Gastroesophageal sphincter (tissue), 4 donors: ENCODE measurements around the gene GCK. TPM values are rescaled to one million over a fixed set of nuclear protein-coding genes. Genes with fewer than 3 reads are reported as not detected.

Experiments
- ATAC-seq: fragments of 150-250 bp; one replicate; pipeline ENCODE4 v1.9.1; 2016; ENCODE audit warnings: mild to moderate bottlenecking, moderate library complexity
- H3K27ac ChIP-seq, 4 donors: fragments of 200-600 bp; sonication (generic) in 3 of 4; 1 replicate in 3 of 4; 2 replicates in 1 of 4; pipeline ENCODE4 v1.5.1; 2016 to 2019
- H3K27me3 ChIP-seq: fragments of 200-600 bp; sonication (generic); one replicate; pipeline ENCODE4 v1.5.1; 2019
- H3K36me3 ChIP-seq, 2 donors: fragments of 200-600 bp; sonication (generic); one replicate each; pipeline ENCODE4 v1.5.1; 2019; ENCODE audit warnings: control low read depth in 1 of 2
- H3K4me1 ChIP-seq, 3 donors: fragments of 200-600 bp; sonication (generic); 1 replicate in 2 of 3; 2 replicates in 1 of 3; pipeline ENCODE4 v1.5.1; 2016 to 2019; ENCODE audit warnings: control low read depth in 2 of 3
- H3K4me3 ChIP-seq, 2 donors: fragments of 200-600 bp; sonication (generic); one replicate each; pipeline ENCODE4 v1.5.1; 2019; ENCODE audit warnings: mild to moderate bottlenecking in 1 of 2, moderate library complexity in 1 of 2
- H3K9me3 ChIP-seq, 3 donors: fragments of 200-600 bp; sonication (generic); one replicate each; pipeline ENCODE4 v1.5.1; 2017 to 2019; ENCODE audit warnings: control low read depth in 2 of 3
- EP300 ChIP-seq: sonication (generic); formaldehyde crosslinking; IDR thresholded peaks from one replicate; pipeline ENCODE4 v1.6.1; 2017; ENCODE audit warnings: antibody characterized with exemption, mild to moderate bottlenecking
- POLR2A ChIP-seq, 2 donors: fragments of 450-650 bp; IDR thresholded peaks; one replicate each; pipeline ENCODE4 v1.6.1; 2017; ENCODE audit warnings: antibody characterized with exemption in 2 of 2, mild to moderate bottlenecking in 2 of 2, moderate library complexity in 1 of 2
- POLR2AphosphoS5 ChIP-seq: sonication (generic); formaldehyde crosslinking; IDR thresholded peaks from one replicate; pipeline ENCODE4 v1.6.1; 2017; ENCODE audit warnings: antibody characterized with exemption
- WGBS, 2 donors: methylation state at CpG; one replicate each; pipeline ENCODE4 v1.1.5; 2018; ENCODE audit warnings: low coverage in 1 of 2; 5-methylcytosine and 5-hydroxymethylcytosine counted together
- total RNA-seq, 4 donors: library from RNA; depleted of rRNA; stranded (reverse); fragments of >200 nt; gene quantifications; one replicate each; pipeline ENCODE4 v1.1.0, GENCODE V29; 2016
- TF ChIP-seq, protein P1 (sequence below), 4 experiments: fragments of 200-600 bp in 2 of 4; fragments of 450-650 bp in 2 of 4; sonication (generic) in 1 of 4; IDR thresholded peaks; one replicate each; pipeline ENCODE4 v1.5.1; 2017 to 2019; ENCODE audit warnings: antibody characterized with exemption in 4 of 4, mild to moderate bottlenecking in 2 of 4, moderate library complexity in 2 of 4

The GCK gene
- total RNA-seq, 4 donors from 2014 or later: 0.31 to 4.2 (median 0.54) TPM; not detected in 1

GRCh38 chr7:44145479-44145968 lies 43.7 kb downstream of the GCK start:
- Histone ChIP-seq H3K27ac (peak overlapping the region in 1 of 4 donors; percentile 38), H3K27me3 (peaks cover 20% of the 10 kb centered on the region), H3K36me3 (no peaks in the 10 kb centered on the region), H3K4me1 (peaks cover 0 to 20% (median 14%) of the 10 kb centered on the region in 3 donors), H3K4me3 (peak overlapping the region; percentile 36 to 58), H3K9me3 (no peaks in the 10 kb centered on the region)
- 0% methylated on average over 4 of the region's 53 CpGs; no CpG with 5 or more reads in 1 of the 2 donors for WGBS, 2 donors
- TF ChIP-seq, protein P1, sequence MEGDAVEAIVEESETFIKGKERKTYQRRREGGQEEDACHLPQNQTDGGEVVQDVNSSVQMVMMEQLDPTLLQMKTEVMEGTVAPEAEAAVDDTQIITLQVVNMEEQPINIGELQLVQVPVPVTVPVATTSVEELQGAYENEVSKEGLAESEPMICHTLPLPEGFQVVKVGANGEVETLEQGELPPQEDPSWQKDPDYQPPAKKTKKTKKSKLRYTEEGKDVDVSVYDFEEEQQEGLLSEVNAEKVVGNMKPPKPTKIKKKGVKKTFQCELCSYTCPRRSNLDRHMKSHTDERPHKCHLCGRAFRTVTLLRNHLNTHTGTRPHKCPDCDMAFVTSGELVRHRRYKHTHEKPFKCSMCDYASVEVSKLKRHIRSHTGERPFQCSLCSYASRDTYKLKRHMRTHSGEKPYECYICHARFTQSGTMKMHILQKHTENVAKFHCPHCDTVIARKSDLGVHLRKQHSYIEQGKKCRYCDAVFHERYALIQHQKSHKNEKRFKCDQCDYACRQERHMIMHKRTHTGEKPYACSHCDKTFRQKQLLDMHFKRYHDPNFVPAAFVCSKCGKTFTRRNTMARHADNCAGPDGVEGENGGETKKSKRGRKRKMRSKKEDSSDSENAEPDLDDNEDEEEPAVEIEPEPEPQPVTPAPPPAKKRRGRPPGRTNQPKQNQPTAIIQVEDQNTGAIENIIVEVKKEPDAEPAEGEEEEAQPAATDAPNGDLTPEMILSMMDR (IDR thresholded peaks at IDR 0.05): no peak
- TF ChIP-seq POLR2A (IDR thresholded peaks at IDR 0.05) (no peak), EP300 (no peak), POLR2AphosphoS5 (no peak)
- peak; percentile 36 for ATAC-seq

DNA sequence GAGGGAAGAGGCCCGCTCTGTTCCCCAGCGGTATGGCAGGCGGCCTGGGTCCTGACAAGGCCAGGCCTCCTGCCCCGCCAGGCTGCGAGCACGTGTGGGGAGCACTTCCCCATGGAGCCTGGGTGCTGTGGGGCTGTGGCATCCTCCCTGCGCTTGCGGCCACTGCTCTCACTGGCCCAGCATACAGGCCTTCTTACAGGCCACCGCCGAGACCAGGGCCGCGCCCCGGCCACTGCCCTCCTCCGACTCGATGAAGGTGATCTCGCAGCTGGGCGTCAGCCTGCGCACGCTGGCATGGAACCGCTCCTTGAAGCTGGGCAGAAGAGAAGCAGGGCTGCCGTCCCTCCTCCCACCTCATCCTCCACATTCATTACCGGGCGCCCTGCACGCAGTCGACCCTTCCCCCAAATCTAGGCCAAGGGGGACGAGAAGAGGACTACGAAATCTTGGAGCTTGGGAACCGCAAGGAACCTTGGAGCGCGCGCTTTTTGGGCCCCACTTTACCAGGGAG lies 44.2 kb downstream of the GCK start:
- ATAC-seq: no peak
- no peak for TF ChIP-seq POLR2AphosphoS5
- TF ChIP-seq, protein P1 (IDR thresholded peaks at IDR 0.05): no peak
- no peaks in the 10 kb centered on the region for H3K9me3 ChIP-seq
- H3K27me3 ChIP-seq: peaks cover 20% of the 10 kb centered on the region
- peaks cover 0 to 20% (median 14%) of the 10 kb centered on the region in 3 donors for H3K4me1 ChIP-seq
- H3K4me3 ChIP-seq: peak overlapping the region in 1 of 2 donors; percentile 58
- no peak overlapping the region for H3K27ac ChIP-seq
- 43% methylated on average over 3 of the region's 31 CpGs; no CpG with 5 or more reads in 1 of the 2 donors for WGBS, 2 donors
- no peaks in the 10 kb centered on the region for H3K36me3 ChIP-seq

DNA sequence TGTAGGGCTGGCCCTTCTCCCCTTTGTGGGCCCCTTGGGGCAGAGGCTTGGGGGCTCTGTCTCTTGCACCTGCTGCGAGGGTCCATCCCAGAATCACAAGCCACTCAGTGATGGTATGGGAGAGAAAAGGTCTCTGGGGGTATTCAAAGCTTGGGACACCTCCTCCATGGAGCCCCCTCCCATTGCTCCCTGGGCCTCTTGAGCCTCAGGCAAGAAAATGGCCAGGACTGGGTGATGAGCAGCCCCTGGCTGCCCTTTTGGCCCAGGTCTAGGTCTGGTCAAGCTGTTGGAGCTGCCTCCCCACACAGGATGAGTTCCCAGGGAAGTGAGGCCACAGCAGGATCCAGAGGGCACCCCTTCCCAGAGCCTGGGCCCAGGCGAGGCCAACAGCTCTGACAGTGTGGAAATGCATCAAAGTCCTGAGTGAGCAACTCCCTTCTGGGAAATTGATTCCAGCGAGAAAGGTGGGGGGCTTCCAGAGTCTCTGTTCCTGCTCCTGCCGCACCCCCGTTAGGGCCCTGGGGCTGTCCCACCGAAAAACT lies 44.7 kb downstream of the GCK start:
- Histone ChIP-seq H3K4me3 (no peak overlapping the region), H3K27ac (no peak overlapping the region), H3K9me3 (no peaks in the 10 kb centered on the region), H3K36me3 (no peaks in the 10 kb centered on the region), H3K27me3 (peaks cover 20% of the 10 kb centered on the region), H3K4me1 (peaks cover 0 to 20% (median 14%) of the 10 kb centered on the region in 3 donors)
- no peak for TF ChIP-seq POLR2AphosphoS5
- no peak for TF ChIP-seq POLR2A (IDR thresholded peaks at IDR 0.05)
- no CpG with 5 or more reads among the region's 6 CpGs for WGBS, 2 donors
- no peak for ATAC-seq

- Histone ChIP-seq H3K9me3 (no peaks in the 10 kb centered on the region), H3K4me3 (no peak overlapping the region), H3K27me3 (peaks cover 20% of the 10 kb centered on the region), H3K36me3 (no peaks in the 10 kb centered on the region), H3K4me1 (peaks cover 0 to 20% (median 14%) of the 10 kb centered on the region in 3 donors), H3K27ac (no peak overlapping the region)
- 66 to 70% methylated on average over 4 to 5 of the region's 6 CpGs for WGBS, 2 donors
- ATAC-seq: no peak
- TF ChIP-seq POLR2AphosphoS5: no peak
- no peak for TF ChIP-seq EP300
- no peak for TF ChIP-seq POLR2A (IDR thresholded peaks at IDR 0.05)
- TF ChIP-seq, protein P1 (IDR thresholded peaks at IDR 0.05): no peak
These were observed 45.5 kb downstream of the GCK start for GRCh38 chr7:44143646-44144250.

- H3K27ac ChIP-seq: no peak overlapping the region
- H3K4me3 ChIP-seq: no peak overlapping the region
- 87% methylated on average over 3 of the region's 4 CpGs; no CpG with 5 or more reads in 1 of the 2 donors for WGBS, 2 donors
- no peaks in the 10 kb centered on the region for H3K9me3 ChIP-seq
- ATAC-seq: no peak
- no peaks in the 10 kb centered on the region for H3K36me3 ChIP-seq
- peaks cover 0 to 20% (median 14%) of the 10 kb centered on the region in 3 donors for H3K4me1 ChIP-seq
- TF ChIP-seq, protein P1 (IDR thresholded peaks at IDR 0.05): no peak
- no peak for TF ChIP-seq POLR2A (IDR thresholded peaks at IDR 0.05)
- TF ChIP-seq EP300: no peak
- no peak for TF ChIP-seq POLR2AphosphoS5
- H3K27me3 ChIP-seq: peaks cover 20% of the 10 kb centered on the region
These were observed 47.2 kb downstream of the GCK start for GRCh38 chr7:44142028-44142427.
